H1 (cell line): ENCODE results near the gene BCL2. TPM values are rescaled to one million over a fixed set of nuclear protein-coding genes. Genes with fewer than 3 reads are reported as not detected.

ENCODE experiments used
- CTCF ChIA-PET: fragments of 300-600 bp; sonication (Branson Sonifier 250); formaldehyde crosslinking; loops from one replicate; lab custom pipeline; 2021; ENCODE audit not compliant: partially characterized antibody; lab: Charles Lee
- POLR2A ChIA-PET: fragments of 300-600 bp; sonication (Branson Sonifier 250); formaldehyde crosslinking; loops from one replicate; lab custom pipeline; 2021; ENCODE audit warnings: inconsistent platforms; ENCODE audit not compliant: partially characterized antibody; lab: Charles Lee
- DNase-seq, 2 experiments: peaks; one replicate each; pipeline versions ENCODE4 v3.0.0 to v3.0.0-alpha.2; 2010 to 2022; ENCODE audit warnings: low spot score in 2 of 2, low read depth in 1 of 2, mixed read lengths in 1 of 2
- FAIRE-seq: peaks from 2 replicates; lab custom pipeline; 2011; peaks lifted over from hg19 to GRCh38; lab: Jason Lieb, UNC
- H2AFZ ChIP-seq: 2 replicates; pipeline ENCODE4 v1.8.1; 2012; ENCODE audit warnings: low read length, inconsistent platforms
- H2AK5ac ChIP-seq: 2 replicates; pipeline ENCODE4 v1.6.1; 2013; ENCODE audit warnings: low read depth, low read length
- H2BK120ac ChIP-seq: replicated peaks from 2 replicates; pipeline ENCODE3; 2013; ENCODE audit warnings: low read depth, low read length, inconsistent platforms
- H2BK12ac ChIP-seq: 2 replicates; pipeline ENCODE4 v1.6.1; 2013; ENCODE audit warnings: low read depth, low read length
- H2BK15ac ChIP-seq: 2 replicates; pipeline ENCODE4 v1.6.1; 2013; ENCODE audit warnings: low read length
- H2BK20ac ChIP-seq: 2 replicates; pipeline ENCODE4 v1.6.1; 2013; ENCODE audit warnings: low read length
- H2BK5ac ChIP-seq: 2 replicates; pipeline ENCODE4 v1.6.1; 2013; ENCODE audit warnings: low read depth, low read length
- H3K14ac ChIP-seq: 2 replicates; pipeline ENCODE4 v1.6.1; 2013; ENCODE audit warnings: inconsistent platforms; ENCODE audit not compliant: insufficient read length
- H3K18ac ChIP-seq: 2 replicates; pipeline ENCODE4 v1.6.1; 2013; ENCODE audit warnings: low read length; ENCODE audit errors: extremely low read depth
- H3K23ac ChIP-seq: 2 replicates; pipeline ENCODE4 v1.6.1; 2013; ENCODE audit warnings: inconsistent platforms; ENCODE audit not compliant: insufficient read length
- H3K23me2 ChIP-seq: 2 replicates; pipeline ENCODE4 v1.6.1; 2013; ENCODE audit warnings: low read depth, low read length
- H3K27ac ChIP-seq: 2 replicates; pipeline ENCODE4 v1.6.1; 2011; ENCODE audit warnings: low read depth, low read length, inconsistent platforms
- H3K27me3 ChIP-seq, 4 experiments: replicated peaks in 1 of 4; 1 replicate in 1 of 4; 2 replicates in 3 of 4; pipeline versions ENCODE4 v1.6.1 to v1.8.1; 2011 to 2013; ENCODE audit warnings: low read length in 3 of 4, mild to moderate bottlenecking in 3 of 4, inconsistent platforms in 2 of 4, mixed read lengths in 2 of 4, moderate library complexity in 1 of 4; ENCODE audit not compliant: control insufficient read depth in 3 of 4, insufficient read depth in 3 of 4; ENCODE audit errors: extremely low read depth in 1 of 4
- H3K36me3 ChIP-seq, 4 experiments: 2 replicates each; pipeline versions ENCODE4 v1.6.1 to v1.8.1; 2011 to 2013; ENCODE audit warnings: mild to moderate bottlenecking in 4 of 4, low read length in 3 of 4, moderate library complexity in 2 of 4, control low read depth in 1 of 4, inconsistent platforms in 1 of 4; ENCODE audit not compliant: insufficient read depth in 4 of 4, control insufficient read depth in 2 of 4
- H3K4ac ChIP-seq: replicated peaks from 2 replicates; pipeline ENCODE3; 2013; ENCODE audit warnings: low read length, low read depth, mixed read lengths, inconsistent platforms; ENCODE audit not compliant: insufficient read length
- H3K4me1 ChIP-seq, 4 experiments: replicated peaks in 1 of 4; 1 replicate in 1 of 4; 2 replicates in 3 of 4; pipeline versions ENCODE4 v1.6.1 to v1.8.1; 2011 to 2013; ENCODE audit warnings: low read length in 3 of 4, inconsistent platforms in 2 of 4, mixed read lengths in 1 of 4; ENCODE audit not compliant: insufficient read depth in 4 of 4, control insufficient read depth in 3 of 4
- H3K4me2 ChIP-seq, 2 experiments: 2 replicates each; pipeline versions ENCODE4 v1.6.1 to v1.8.1; 2011 to 2013; ENCODE audit warnings: low read depth in 2 of 2, low read length in 2 of 2, control low read depth in 1 of 2, inconsistent platforms in 1 of 2, mild to moderate bottlenecking in 1 of 2; ENCODE audit not compliant: insufficient read depth in 1 of 2
- H3K4me3 ChIP-seq, 4 experiments: fragments of 200-600, 300-600 bp in 1 of 4; sonication (generic), shearing (Covaris generic), sonication (Bioruptor Twin) in 1 of 4; 2 replicates each; pipeline versions ENCODE4 v1.5.1 to v1.8.1; 2011 to 2016; ENCODE audit warnings: low read length in 4 of 4, low read depth in 3 of 4, control low read depth in 2 of 4, inconsistent platforms in 2 of 4, mild to moderate bottlenecking in 2 of 4, mixed read lengths in 1 of 4, moderate library complexity in 1 of 4; ENCODE audit not compliant: insufficient read depth in 2 of 4; ENCODE audit errors: extremely low read depth in 1 of 4
- H3K56ac ChIP-seq: replicated peaks from 2 replicates; pipeline ENCODE3; 2013; ENCODE audit warnings: low read depth, mild to moderate bottlenecking, mixed read lengths, low read length, inconsistent platforms; ENCODE audit not compliant: insufficient read length
- H3K79me1 ChIP-seq: 2 replicates; pipeline ENCODE4 v1.6.1; 2013; ENCODE audit warnings: low read depth, low read length, control low read depth
- H3K79me2 ChIP-seq, 2 experiments: 2 replicates each; pipeline versions ENCODE4 v1.6.1 to v1.8.1; 2012 to 2013; ENCODE audit warnings: low read length in 2 of 2, mild to moderate bottlenecking in 2 of 2, inconsistent platforms in 1 of 2; ENCODE audit not compliant: insufficient read depth in 2 of 2, control insufficient read depth in 1 of 2
- H3K9ac ChIP-seq, 4 experiments: replicated peaks in 1 of 4; 1 replicate in 1 of 4; 2 replicates in 3 of 4; pipeline versions ENCODE4 v1.6.1 to v1.8.1; 2011 to 2013; ENCODE audit warnings: low read depth in 3 of 4, low read length in 3 of 4, control low read depth in 2 of 4, mild to moderate bottlenecking in 2 of 4, moderate library complexity in 2 of 4, inconsistent platforms in 1 of 4; ENCODE audit errors: extremely low read depth in 1 of 4
- H3K9me3 ChIP-seq, 2 experiments: 2 replicates each; pipeline versions ENCODE4 v1.6.1 to v1.8.1; 2012 to 2013; ENCODE audit warnings: mild to moderate bottlenecking in 2 of 2, moderate library complexity in 2 of 2, control low read depth in 1 of 2, inconsistent platforms in 1 of 2, low read depth in 1 of 2, low read length in 1 of 2, mixed read lengths in 1 of 2; ENCODE audit not compliant: insufficient read depth in 2 of 2
- H4K20me1 ChIP-seq, 2 experiments: replicated peaks in 1 of 2; 2 replicates each; pipeline versions ENCODE3 to v1.8.1; 2011 to 2013; ENCODE audit warnings: inconsistent platforms in 2 of 2, low read length in 2 of 2, mild to moderate bottlenecking in 1 of 2; ENCODE audit not compliant: insufficient read depth in 2 of 2, control insufficient read depth in 1 of 2
- H4K5ac ChIP-seq: 2 replicates; pipeline ENCODE4 v1.6.1; 2013; ENCODE audit warnings: low read length, low read depth, mixed read lengths, inconsistent platforms; ENCODE audit not compliant: insufficient read length
- H4K8ac ChIP-seq: 2 replicates; pipeline ENCODE4 v1.8.0; 2013; ENCODE audit warnings: mild to moderate bottlenecking, moderate library complexity, low read length, inconsistent platforms; ENCODE audit not compliant: insufficient read depth; ENCODE audit errors: extremely low read depth
- H4K91ac ChIP-seq: replicated peaks from 2 replicates; pipeline ENCODE3; 2013; ENCODE audit warnings: low read length, mixed read lengths, inconsistent platforms; ENCODE audit not compliant: insufficient read length
- ATF2 ChIP-seq: IDR thresholded peaks from 2 replicates; pipeline ENCODE4 v1.6.1; 2012; ENCODE audit warnings: low read length, inconsistent platforms
- EGR1 ChIP-seq: IDR thresholded peaks from 2 replicates; pipeline ENCODE4 v1.6.1; 2011; ENCODE audit warnings: low read depth, low read length, borderline replicate concordance
- EZH2 ChIP-seq: fragments of 200-600 bp; sonication (generic); IDR thresholded peaks from 2 replicates; pipeline ENCODE4 v1.7.1; 2012; ENCODE audit warnings: low read depth, mild to moderate bottlenecking, moderate library complexity, low read length, inconsistent platforms; ENCODE audit not compliant: severe bottlenecking
- HDAC6 ChIP-seq: IDR thresholded peaks from one replicate; pipeline ENCODE4 v1.7.1; 2012; ENCODE audit warnings: low read depth, mild to moderate bottlenecking, inconsistent platforms, low read length, moderate library complexity
- MAX ChIP-seq: IDR thresholded peaks from 2 replicates; pipeline ENCODE4 v1.6.1; 2012; ENCODE audit warnings: inconsistent platforms
- SIRT6 ChIP-seq: IDR thresholded peaks from one replicate; pipeline ENCODE4 v1.7.1; 2012; ENCODE audit warnings: low read length, inconsistent platforms
- TEAD4 ChIP-seq: IDR thresholded peaks from 2 replicates; pipeline ENCODE4 v1.6.1; 2012; ENCODE audit warnings: low read depth, low read length, inconsistent platforms, mixed read lengths
- WGBS, 2 experiments: shearing (Covaris generic) in 1 of 2; methylation state at CpG; one replicate each; pipeline versions ENCODE4 v1.1.6 to v1.1.7; 2013 to 2015; ENCODE audit warnings: low lambda C conversion rate in 2 of 2, mixed read lengths in 2 of 2, inconsistent platforms in 1 of 2, low coverage in 1 of 2, missing lambda C conversion rate in 1 of 2; ENCODE audit not compliant: insufficient replicate concordance in 2 of 2, insufficient coverage in 1 of 2, insufficient read length in 1 of 2; ENCODE audit errors: extremely low coverage in 1 of 2, missing lambda C conversion rate in 1 of 2; 5-methylcytosine and 5-hydroxymethylcytosine counted together
- polyA plus RNA-seq, 7 experiments: library from polyadenylated mRNA; depleted of rRNA in 3 of 7; stranded (reverse) in 5 of 7; unstranded in 2 of 7; fragments of >200 nt in 5 of 7; fragments of 200-250 nt in 2 of 7; gene quantifications; 1 replicate in 5 of 7; 2 replicates in 1 of 7; 4 replicates in 1 of 7; pipeline versions ENCODE4 v1.2.1 to v1.2.3, GENCODE V29; 2011 to 2013; ENCODE audit warnings: missing spikeins in 2 of 7, mixed read lengths in 2 of 7
- total RNA-seq: library from RNA; stranded (reverse); fragmentation: NEBNext Ultra II Directional; extraction: Animal tissue kit (Norgen Biotek cat#: 25700); gene quantifications from 2 replicates; pipeline ENCODE4 v1.2.1, GENCODE V29; 2021

The BCL2 gene
- total and polyA plus RNA-seq, 2 of the 8 experiments (the other 6 are each of a cell fraction or from before 2014, with no cell fraction given): 0.59 to 4.5 TPM

GRCh38 chr18:63130176-63130575 lies 189.4 kb downstream of the BCL2 start:
- WGBS, 2 experiments: 75% methylated on average over 2 of the region's 2 CpGs; no CpG with 5 or more reads in 1 of the 2 experiments
- Histone ChIP-seq H2BK20ac (no peak overlapping the region), H3K23ac (no peak overlapping the region), H3K56ac (no peak overlapping the region), H3K79me2 (no peaks in the 10 kb centered on the region), H4K5ac (no peak overlapping the region), H3K14ac (no peak overlapping the region), H2AFZ (no peak overlapping the region), H4K91ac (no peak overlapping the region), H3K79me1 (no peaks in the 10 kb centered on the region), H3K27ac (no peak overlapping the region), H3K9ac (no peak overlapping the region), H3K27me3 (no peaks in the 10 kb centered on the region), H2BK5ac (no peak overlapping the region), H3K4ac (no peak overlapping the region), H2AK5ac (no peak overlapping the region), H4K8ac (no peak overlapping the region), H3K23me2 (no peaks in the 10 kb centered on the region; the same call in 1 of the 2 replicates), H3K4me1 (peaks cover 0 to 3% (median 0%) of the 10 kb centered on the region in 4 experiments; a peak in 2 of 7 replicates), H3K9me3 (no peaks in the 10 kb centered on the region), H3K36me3 (no peaks in the 10 kb centered on the region), H2BK12ac (no peak overlapping the region), H3K4me2 (no peak overlapping the region), H4K20me1 (no peaks in the 10 kb centered on the region), H3K18ac (no peak overlapping the region), H2BK120ac (no peak overlapping the region), H3K4me3 (no peak overlapping the region), H2BK15ac (no peak overlapping the region)
- TF ChIP-seq HDAC6: no peak
- TF ChIP-seq TEAD4: no peak
- no peak for TF ChIP-seq EZH2
- no peak for TF ChIP-seq SIRT6
- TF ChIP-seq EGR1: no peak
- no peak for TF ChIP-seq ATF2
- TF ChIP-seq MAX: no peak
- FAIRE-seq: no peak
- DNase-seq: no peak
- ChIA-PET CTCF (interaction anchor here (0.9 to 3.8 kb wide), 8 partner anchors 8 to 194 kb away, joined by 3 to 36 read pairs (median 10); partner anchors contain the start of gene BCL2), POLR2A (no interaction called here)
